Stimulated activated CD8-positive, alpha-beta memory T cell treated with anti-CD3 and anti-CD28 coated beads, Interleukin-4, amount 100 ng/mL, for 24 hours (primary cell): ENCODE data around the gene VAPA.

Experiments used
- DNase-seq: peaks from one replicate; pipeline ENCODE4 v3.0.0-alpha.2; 2020; ENCODE audit warnings: low read depth

VAPA gene

GRCh38 chr18:9941103-9941502, 27.3 kb downstream of the VAPA start:
- DNase-seq, result no peak

- no peak for DNase-seq
Measured at GRCh38 chr18:9941660-9942059, 27.8 kb downstream of the VAPA start.

- DNase-seq, result no peak
Measured at GRCh38 chr18:9943311-9943710, 29.5 kb downstream of the VAPA start.

- DNase-seq, result no peak
Measured at GRCh38 chr18:9944805-9945204, 31.0 kb downstream of the VAPA start.

- no peak for DNase-seq
Measured at GRCh38 chr18:9946831-9947230, 33.0 kb downstream of the VAPA start.

GRCh38 chr18:9947248-9947647, 33.4 kb downstream of the VAPA start:
- no peak for DNase-seq

GRCh38 chr18:9949315-9949714, 35.5 kb downstream of the VAPA start:
- DNase-seq, result no peak

- no peak for DNase-seq
Measured at GRCh38 chr18:9949861-9950260, 36.0 kb downstream of the VAPA start.

GRCh38 chr18:9950289-9951016, 36.6 kb downstream of the VAPA start:
- no peak for DNase-seq

GRCh38 chr18:9951022-9951859, 37.4 kb downstream of the VAPA start:
- no peak for DNase-seq

GRCh38 chr18:9952633-9953416, 39.0 kb downstream of the VAPA start:
- no peak for DNase-seq

- DNase-seq, result no peak
Measured at GRCh38 chr18:9958861-9959399, 45.1 kb downstream of the VAPA start.

- no peak for DNase-seq
Measured at GRCh38 chr18:9959564-9959963, 45.7 kb downstream of the VAPA start.

GRCh38 chr18:9960258-9960904, 46.6 kb downstream of the VAPA start:
- no peak for DNase-seq

- DNase-seq, result no peak
Measured at GRCh38 chr18:9961041-9961440, 47.2 kb downstream of the VAPA start.

GRCh38 chr18:9965711-9966624, 52.2 kb downstream of the VAPA start:
- DNase-seq, result no peak

GRCh38 chr18:9968081-9968848, 54.4 kb downstream of the VAPA start:
- no peak for DNase-seq

GRCh38 chr18:9969247-9969646, 55.4 kb downstream of the VAPA start:
- DNase-seq, result no peak

- peak; percentile 36 for DNase-seq
Measured at GRCh38 chr18:9971313-9971920, 57.6 kb downstream of the VAPA start.

GRCh38 chr18:9973470-9973869, 59.7 kb downstream of the VAPA start:
- no peak for DNase-seq
